GM18505 (cell line): ENCODE results near the gene SRXN1.

Experiments used
- ATAC-seq: cut with Tn5 transposase; IDR thresholded peaks from one replicate; pipeline ENCODE4 v1.9.1; 2021; ENCODE audit not compliant: unreplicated experiment
- POLR2A ChIP-seq: IDR thresholded peaks from 4 replicates; pipeline ENCODE4 v1.6.1; 2011; ENCODE audit warnings: borderline replicate concordance; ENCODE audit not compliant: insufficient read depth, insufficient read length; ENCODE audit errors: extremely low read depth

SRXN1 gene

DNA sequence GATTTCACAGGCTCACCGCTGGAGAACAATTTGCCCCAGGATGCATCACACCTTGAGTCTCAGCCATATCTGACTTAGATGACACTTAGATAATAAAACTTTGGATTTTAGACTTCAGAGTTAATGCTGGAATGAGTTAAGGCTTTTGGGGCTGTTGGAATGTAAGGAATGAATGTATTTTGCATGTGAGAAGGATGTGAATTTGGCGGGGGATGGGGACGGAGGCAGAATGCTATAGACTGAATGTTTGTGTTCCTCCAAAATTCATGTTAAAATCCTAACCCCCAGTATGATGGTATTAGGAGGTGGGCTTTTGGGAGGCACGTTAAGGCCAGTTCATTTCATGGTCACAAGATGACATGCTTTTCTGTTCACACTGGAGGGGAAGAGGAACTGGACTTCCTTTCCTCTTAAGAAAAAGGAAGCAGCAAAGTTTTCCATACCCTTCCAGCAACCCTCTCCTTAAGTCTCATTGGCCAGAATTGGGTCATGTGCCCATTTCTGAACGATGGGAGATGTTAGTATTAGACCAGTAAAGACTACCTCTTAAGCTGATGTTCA is 5.8 kb upstream of the SRXN1 start:
- ATAC-seq = no peak

DNA sequence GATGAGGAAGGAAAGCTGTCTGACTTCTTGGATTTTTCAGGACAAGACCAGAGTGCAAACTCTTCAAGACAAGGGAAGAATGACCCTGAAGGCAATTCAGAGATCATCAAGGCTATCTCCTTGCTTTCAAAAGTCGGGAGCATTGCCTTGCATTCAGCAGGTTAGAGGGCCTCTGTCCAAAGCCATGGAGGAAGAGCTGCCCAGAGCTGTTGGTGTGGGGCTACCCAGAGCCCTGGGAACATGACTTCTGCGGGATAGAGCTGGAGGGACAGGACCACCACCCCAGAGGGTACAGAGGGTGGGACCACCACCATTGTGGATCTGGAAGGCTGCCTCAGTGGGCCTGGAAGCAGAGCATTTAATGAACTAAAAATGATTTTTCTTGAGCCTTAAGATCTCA is 5.2 kb upstream of the SRXN1 start:
- TF ChIP-seq POLR2A = no peak
- no peak for ATAC-seq

More for the DNA sequence above, 5.8 kb upstream of the SRXN1 start:
- no peak for TF ChIP-seq POLR2A

DNA sequence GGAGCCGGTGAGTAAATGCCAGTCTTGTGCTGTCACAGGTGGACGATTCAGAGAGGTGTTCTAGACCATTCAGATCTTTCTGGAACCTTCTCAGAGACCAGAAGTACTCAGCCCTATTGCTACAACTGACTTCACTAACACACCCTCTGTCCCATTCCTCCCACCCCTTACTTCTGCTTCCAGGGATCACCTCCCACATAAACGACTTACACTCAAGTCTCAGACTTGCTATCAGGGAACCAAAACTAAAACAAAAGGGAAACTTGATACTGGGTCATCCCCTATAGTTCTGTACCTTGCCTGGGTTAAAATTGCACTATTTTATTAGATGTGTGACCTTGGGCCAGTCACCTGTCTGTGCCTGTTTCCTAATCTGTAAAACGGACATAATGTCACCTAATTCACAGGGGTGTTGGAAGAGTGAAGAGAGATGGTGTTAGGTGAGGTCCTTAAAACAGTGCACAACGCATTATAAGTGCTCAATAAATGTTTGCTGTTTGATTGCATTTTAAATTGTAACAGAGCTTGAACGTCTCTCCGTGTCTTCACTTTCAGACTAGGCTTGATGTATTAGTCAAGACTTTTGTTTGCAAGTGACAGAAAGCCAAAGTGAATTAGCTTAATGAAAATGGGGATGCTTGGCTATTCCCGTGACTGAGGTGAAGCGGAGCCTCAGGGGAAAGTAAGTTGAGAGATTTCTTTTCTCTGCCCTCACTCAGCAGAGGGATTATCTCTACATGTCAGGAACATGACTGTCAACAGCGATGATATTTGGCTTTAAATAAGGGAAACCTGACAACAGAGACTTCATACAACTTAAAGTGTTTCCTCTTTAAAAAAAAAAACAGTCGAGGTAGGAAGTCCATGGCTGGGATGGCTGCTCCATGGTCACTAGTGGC is 3.0 kb upstream of the SRXN1 start:
- no peak for TF ChIP-seq POLR2A
- ATAC-seq = no peak

DNA sequence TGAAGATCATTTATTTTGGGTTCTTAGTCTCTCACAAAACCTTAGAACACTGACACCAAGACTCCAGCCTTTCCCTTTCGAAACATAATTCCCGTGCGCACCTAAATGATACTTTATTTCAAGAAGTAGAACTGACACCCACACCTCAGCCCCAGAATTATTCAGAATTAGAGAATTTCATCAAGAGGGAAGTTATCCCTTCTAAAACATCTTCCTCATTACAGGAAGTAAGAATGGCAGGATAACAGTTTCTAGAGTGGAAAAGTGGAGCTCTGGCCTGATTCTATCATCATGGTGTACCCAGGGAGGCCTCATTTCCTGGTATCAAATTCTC is 1.4 kb upstream of the SRXN1 start:
- no peak for TF ChIP-seq POLR2A
- ATAC-seq = no peak

DNA sequence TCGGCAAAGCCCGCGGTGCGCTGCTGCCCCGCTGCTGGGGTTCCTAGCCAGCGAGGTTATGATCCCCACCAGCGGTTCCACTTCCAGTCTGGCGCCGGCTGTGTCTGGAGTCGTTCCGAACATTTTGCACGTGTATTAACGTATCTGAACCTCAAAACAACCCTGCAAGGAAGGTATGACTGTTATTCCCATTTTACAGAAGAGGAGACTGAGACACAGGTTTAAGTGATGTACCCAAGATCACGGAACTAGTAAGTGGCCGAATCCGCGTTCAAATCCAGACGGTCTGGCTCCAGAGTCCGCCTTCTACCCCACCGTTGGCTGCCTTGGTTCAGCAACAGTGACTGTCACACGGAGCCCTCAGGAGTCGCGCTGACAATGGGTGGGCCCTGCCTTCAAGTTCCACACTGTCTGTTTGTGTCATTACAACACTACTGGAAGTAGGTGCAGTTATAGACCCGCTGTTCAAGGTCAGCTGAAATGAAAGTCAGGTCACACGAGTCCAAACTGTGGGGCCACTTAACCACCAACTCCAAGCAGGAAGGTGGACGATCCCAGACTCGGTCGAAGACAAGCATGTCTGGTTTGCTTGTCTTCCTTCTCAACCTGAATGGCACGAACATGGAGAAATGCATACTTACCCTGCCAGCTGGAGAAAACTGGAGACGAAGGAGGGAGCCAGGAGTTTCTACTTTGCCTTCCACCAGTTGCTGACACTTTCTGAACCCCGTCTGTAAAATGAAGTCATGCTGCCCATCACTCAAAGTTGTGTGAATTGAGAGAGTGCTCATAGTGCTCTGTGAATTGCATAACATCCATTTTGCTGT is 803 bp upstream of the SRXN1 start:
- no peak for TF ChIP-seq POLR2A
- ATAC-seq = no peak

DNA sequence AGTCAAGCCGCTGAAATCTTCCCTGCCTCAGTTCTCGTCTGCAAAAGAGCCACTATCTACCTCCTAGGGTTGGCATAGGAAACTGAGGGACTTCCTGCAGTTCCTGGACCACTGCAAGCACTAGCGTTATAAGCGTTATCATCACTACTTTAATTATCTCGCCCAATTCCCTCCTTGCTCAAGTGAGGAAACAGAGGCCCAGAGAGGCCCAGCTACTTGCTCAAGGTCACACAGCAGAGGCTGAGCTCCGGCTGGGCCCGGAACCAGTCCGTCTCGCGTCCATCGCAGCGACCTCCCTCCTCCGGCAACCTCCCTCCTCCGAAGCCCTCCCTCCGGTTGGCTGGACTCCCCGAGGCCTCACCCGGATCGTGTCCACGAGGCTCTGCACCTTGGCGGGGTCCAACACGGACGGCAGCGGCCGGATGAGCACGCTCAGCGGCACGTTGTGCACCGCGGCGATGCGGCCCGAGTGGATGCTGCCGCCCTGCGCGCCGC is 338 bp downstream of the SRXN1 start:
- no peak for ATAC-seq
- no peak for TF ChIP-seq POLR2A

DNA sequence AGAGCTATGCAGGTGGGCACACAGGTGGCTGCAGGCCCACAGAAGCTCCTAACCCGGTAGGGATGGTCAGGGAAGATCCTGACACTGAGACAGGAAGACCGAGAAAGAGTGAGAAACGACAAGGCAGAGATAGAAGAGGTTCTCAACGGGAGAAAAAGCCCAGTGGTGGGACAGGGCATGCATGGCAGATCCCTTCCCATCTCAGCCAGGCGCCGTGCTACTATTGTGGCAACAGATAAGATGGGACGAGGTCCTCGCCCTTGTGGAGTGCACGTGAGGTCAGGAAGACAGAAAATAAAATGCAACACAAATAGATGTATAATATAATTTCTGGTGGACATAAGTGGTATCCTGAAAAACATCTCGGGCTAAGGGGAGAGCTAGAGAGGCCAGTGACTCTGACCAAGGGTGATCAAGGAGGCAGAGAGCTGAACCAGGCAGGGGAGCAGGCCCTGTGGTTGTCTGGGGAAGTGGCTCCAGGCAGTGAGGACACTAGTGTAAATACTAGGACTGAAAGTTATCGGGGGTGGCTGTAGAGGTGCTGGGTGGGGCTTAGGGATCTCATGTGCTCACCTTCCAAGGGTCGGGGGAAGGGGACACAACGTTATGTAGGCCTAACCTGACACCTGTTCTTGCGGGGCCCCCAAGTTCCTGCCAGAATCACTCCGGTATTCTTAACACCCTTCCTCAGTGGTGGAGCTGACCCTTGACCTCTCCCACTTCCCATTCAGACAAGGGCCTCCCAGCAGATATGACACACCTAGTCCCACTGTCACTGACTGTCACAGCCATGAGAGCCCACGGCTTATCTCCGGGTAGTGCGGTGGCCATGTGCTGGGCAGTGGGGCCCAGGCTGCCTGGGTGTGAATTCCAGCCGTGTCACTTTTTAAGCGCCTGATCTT is 1.0 kb downstream of the SRXN1 start:
- ATAC-seq = no peak

DNA sequence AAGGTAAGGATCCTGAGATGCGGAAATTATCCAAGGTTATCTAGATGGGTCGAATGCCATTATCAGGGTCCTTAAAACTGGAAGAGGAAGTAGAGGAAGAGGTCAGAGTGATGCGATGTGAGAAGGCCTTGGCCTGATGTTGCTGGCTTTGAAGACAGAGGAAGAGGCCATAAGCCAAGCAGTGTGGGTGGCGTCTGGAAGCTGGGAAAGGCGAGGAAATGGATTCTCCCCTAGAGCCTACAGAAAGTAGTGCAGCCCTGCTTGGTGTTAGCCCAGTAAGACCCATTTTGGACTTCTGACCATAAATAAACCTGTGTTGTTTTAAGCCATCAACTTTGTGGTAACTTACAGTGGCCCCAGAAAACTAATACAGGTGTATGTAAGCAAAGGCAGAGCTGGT is 2.0 kb downstream of the SRXN1 start:
- no peak for TF ChIP-seq POLR2A
- no peak for ATAC-seq

More for the DNA sequence above, 1.0 kb downstream of the SRXN1 start:
- TF ChIP-seq POLR2A = no peak

DNA sequence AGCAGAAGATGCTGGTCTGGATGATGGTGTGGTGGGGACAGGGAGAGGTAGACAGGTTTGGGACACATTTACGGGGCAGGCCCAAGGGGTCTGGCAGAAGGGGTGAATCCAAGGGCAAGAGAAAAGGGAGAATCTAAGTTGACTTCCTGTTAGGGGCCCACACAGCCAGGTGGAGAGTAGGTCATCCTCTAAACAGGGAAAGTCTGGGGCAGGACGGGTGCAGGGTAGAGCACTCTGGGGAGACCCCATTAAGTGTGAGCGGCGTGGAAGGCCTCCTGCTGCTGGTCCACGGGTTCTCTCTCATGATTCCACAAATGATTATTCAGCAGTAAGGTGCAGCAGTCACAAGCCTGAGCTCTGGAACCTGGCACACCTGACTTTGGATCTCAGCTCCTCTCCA is 2.7 kb downstream of the SRXN1 start:
- no peak for TF ChIP-seq POLR2A
- no peak for ATAC-seq

DNA sequence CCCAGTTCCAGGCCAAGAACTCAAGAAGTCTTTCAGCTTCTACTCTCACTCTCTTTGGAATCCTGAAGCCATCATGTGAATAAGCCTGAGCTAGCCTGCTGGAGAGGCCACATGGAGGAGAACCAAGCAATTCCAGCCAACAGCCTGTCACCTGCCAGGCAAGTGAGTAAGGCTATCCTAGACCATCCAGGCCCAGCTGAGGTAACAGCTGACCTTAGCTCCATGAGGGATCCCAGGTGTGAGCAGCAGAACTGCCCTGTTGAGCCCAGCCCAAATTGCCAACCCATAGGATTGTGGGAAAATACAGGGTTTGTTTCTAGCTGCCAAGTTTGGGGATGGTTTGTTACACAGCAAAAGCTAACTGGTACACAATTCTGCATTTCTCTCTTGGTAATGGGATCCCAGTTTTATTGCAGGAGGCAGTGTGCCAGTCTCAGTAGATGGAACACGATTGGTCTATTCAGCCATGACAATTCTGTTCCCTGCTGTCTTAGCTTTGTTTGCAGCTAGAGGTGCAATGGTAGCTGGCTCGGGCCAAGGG is 5.5 kb downstream of the SRXN1 start:
- no peak for TF ChIP-seq POLR2A
- no peak for ATAC-seq

DNA sequence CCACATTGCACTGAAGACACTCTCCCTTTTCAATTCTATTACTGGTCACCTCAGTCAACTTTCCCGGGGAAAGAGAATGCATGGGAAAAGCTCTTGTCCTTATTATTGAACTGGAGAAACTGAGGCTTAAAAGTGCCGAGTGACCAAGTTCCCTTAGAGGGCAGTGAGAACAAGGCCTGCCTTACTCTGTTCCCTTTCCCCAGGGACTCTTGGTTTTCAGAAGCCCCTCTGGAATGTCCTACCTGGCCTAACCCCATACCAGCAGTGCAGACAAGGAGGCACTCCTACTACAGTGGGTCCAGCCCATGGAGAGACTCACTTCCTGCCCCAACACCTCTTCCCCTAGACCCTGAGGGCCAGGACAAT is 6.1 kb downstream of the SRXN1 start:
- TF ChIP-seq POLR2A = no peak
- no peak for ATAC-seq

DNA sequence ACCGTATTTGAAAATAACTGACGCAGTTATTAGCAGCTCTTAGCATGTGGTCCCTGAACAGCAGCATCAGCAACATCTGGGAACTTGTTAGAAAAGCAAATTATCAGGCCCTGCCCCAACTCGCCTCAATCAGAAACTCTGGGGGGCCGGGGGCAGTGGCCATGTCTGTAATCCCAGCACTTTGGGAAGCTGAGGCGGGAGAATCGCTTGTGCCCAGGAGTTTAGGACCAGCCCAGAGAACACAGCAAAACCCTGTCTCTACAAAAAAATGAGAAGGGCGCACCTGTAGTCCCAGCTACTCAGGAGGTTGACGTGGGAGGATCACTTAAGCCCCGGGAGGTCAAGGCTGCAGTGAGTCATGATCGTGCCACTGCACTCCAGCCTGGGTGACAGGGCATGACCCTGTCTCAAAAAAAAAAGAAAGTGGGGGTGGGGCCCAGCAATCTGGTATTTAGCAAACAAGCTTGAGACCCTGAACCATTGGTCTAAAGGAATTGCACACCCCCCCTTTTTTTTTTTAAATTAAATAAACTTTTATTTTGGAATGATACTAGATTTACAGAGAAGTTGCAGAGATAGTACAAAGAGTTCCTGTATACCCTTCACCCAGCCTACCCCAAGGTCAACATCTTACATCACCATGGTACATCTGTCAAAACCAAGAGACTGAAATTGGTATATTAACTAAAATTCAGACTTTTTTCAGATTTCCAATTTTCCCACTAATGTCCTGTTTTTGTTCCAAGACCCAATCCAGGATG is 6.7 kb downstream of the SRXN1 start:
- ATAC-seq = no peak
- TF ChIP-seq POLR2A = no peak
